HUES6 (cell line): ENCODE measurements around the gene C20orf204.
"Not testable (repeated sequence)": the region's sequence is repeated elsewhere in the genome, so short reads cannot be mapped to it uniquely, and the experiment has no call there.

Experiments used
- H3K27ac ChIP-seq: 2 replicates; pipeline ENCODE4 v1.7.0; 2013; ENCODE audit warnings: low read depth, mild to moderate bottlenecking, low read length, inconsistent platforms
- H3K27me3 ChIP-seq: 2 replicates; pipeline ENCODE4 v1.6.1; 2013; ENCODE audit warnings: low read length; ENCODE audit not compliant: control insufficient read depth, insufficient read depth
- H3K36me3 ChIP-seq: 2 replicates; pipeline ENCODE4 v1.6.1; 2013; ENCODE audit warnings: low read length; ENCODE audit not compliant: control insufficient read depth, insufficient read depth
- H3K4me1 ChIP-seq: 2 replicates; pipeline ENCODE4 v1.6.1; 2013; ENCODE audit warnings: low read length; ENCODE audit not compliant: control insufficient read depth, insufficient read depth
- H3K4me3 ChIP-seq: 2 replicates; pipeline ENCODE4 v1.5.1; 2013; ENCODE audit warnings: low read depth, low read length
- H3K9ac ChIP-seq: one replicate; pipeline ENCODE4 v1.6.1; 2013; ENCODE audit warnings: mild to moderate bottlenecking, low read length
- H3K9me3 ChIP-seq: 2 replicates; pipeline ENCODE4 v1.6.1; 2013; ENCODE audit warnings: low read depth, low read length; ENCODE audit not compliant: control insufficient read depth, insufficient read depth

C20orf204 gene

DNA sequence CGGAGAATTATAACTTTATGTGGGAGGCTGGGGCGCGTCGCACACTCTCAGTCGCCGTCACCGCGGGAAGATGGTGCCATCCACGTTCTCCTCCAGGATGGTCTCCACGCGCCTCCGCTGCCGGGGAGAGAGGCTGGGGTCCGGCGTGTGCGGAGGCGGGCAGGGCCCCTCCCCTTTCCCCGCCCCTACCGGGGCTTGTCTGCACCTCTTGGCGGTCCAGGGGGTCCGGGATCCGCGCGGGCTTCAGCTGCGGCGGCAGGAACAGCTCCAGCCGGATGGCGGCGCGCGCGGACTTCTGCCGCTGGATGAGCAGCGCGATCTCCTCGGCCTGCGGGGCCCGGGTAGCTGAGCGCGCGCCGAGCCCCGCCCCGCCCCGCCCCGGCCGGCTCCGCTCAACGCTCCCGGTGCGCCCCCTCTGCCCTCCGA is 47.4 kb downstream of the C20orf204 start:
- H3K27ac ChIP-seq = no peak overlapping the region
- peaks cover 65% of the 10 kb centered on the region for H3K27me3 ChIP-seq
- no peaks in the 10 kb centered on the region for H3K9me3 ChIP-seq
- H3K36me3 ChIP-seq = no peaks in the 10 kb centered on the region
- peaks cover 27% of the 10 kb centered on the region for H3K4me1 ChIP-seq
- H3K9ac ChIP-seq = peak overlapping the region; percentile 52
- H3K4me3 ChIP-seq = peak overlapping the region; percentile 76

DNA sequence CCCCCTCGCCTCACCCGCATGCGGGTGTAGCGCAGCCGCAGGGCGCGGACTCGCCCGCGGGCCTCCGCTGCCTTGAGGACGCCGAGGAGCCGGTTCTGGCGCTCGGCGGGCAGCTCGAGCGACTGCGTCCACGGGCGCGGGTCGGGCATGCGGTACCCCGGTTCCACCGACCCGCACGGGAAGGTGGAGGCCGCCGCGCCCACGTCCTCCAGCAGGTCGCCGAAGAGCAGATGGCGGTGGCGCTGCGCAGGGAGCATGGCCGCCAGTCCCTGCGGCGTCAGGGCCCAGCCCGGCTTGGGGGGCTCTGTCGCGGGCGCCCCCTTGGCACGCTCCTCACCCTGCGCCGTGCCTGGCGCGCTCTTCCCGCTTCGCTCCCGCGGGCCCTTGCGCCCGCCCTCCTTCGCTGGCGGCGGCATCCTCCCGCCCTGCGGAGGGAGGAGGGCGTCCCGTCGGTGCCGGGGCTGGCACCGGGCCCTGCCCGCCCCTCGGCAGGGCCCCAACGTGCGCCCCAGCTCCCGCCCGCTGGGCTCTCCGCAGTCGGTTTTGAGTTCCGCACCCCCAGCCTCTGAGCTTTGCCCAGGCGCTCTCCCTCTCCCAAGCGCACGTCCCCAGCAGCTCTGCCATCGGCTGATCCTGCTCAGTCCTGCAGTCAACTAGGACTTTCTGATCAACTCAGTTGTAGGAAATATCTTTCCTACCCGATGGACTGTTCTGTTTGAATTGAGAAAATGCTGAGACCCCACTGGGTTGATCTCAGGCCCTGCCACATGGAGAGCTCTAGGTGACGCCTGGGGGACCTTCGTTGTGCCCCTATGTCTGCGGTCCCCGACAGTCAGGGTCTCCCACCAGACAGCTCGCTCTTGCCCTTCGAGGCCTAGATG is 48.1 kb downstream of the C20orf204 start, which contains the start of gene LKAAEAR1:
TSS of gene LKAAEAR1 (minus strand) at position 595 of the 881 bp plus-strand sequence. CDS start at position 416, 179 bp downstream.
- Histone ChIP-seq H3K27ac (no peak within 1 kb of the TSS), H3K9me3 (no peaks in the 10 kb centered on the region), H3K4me3 (peak within 1 kb of the TSS; percentile 76), H3K9ac (peak within 1 kb of the TSS; percentile 52), H3K36me3 (no peaks in the 10 kb centered on the region), H3K27me3 (peaks cover 71% of the 10 kb centered on the region), H3K4me1 (peaks cover 22% of the 10 kb centered on the region)

DNA sequence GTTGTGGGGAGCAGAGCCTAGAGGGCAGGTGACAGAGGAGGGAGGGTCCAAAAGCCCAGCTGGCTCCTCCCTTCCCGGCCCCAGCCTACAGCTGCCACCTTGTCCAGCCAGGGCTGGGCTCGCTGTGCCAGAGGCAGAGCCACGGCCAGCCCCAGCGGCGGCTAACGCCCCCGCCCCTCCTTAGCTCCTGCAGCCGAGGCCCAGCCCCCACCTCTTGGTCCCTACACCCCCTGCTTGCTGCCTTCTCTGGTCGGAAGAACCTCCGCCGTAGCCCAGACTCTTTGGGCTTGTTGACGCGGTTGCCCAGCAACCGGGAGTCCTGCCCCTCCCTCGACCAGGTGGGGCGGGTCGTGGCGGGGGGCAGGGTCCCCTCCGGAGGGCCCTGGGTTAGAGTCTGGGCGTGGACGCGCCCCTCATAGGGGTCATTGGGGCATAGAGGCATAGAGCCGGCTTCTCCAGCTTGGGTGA is 48.7 kb downstream of the C20orf204 start:
- peaks cover 20% of the 10 kb centered on the region for H3K4me1 ChIP-seq
- no peak overlapping the region for H3K27ac ChIP-seq
- H3K9me3 ChIP-seq = no peaks in the 10 kb centered on the region
- peaks cover 78% of the 10 kb centered on the region for H3K27me3 ChIP-seq
- peak overlapping the region; percentile 76 for H3K4me3 ChIP-seq
- H3K9ac ChIP-seq = no peak overlapping the region
- H3K36me3 ChIP-seq = no peaks in the 10 kb centered on the region

DNA sequence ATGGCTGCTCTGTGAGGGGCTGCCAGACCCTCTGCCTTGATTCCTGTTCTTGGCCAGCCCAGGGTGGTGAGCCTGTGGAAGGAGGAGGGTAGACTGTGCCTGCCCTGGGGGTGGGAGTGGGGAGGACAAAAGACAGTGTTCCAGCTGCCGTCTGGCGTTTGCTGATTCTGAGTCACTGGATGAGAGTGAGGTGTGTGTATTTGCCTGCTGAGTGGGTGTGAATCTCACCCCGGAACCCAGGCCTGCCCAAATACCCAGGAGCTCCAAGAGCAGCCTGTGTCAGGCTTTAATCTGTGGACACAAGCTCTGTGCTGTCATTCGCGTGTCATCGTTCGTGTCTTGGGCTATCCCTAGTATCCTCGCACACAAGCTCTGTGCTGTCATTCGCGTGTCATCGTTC is 50.8 kb downstream of the C20orf204 start:
- no peaks in the 10 kb centered on the region for H3K36me3 ChIP-seq
- H3K4me3 ChIP-seq = no peak overlapping the region
- peaks cover 70% of the 10 kb centered on the region for H3K27me3 ChIP-seq
- peaks cover 14% of the 10 kb centered on the region for H3K4me1 ChIP-seq
- no peak overlapping the region for H3K9ac ChIP-seq
- H3K27ac ChIP-seq = no peak overlapping the region
- no peaks in the 10 kb centered on the region for H3K9me3 ChIP-seq

DNA sequence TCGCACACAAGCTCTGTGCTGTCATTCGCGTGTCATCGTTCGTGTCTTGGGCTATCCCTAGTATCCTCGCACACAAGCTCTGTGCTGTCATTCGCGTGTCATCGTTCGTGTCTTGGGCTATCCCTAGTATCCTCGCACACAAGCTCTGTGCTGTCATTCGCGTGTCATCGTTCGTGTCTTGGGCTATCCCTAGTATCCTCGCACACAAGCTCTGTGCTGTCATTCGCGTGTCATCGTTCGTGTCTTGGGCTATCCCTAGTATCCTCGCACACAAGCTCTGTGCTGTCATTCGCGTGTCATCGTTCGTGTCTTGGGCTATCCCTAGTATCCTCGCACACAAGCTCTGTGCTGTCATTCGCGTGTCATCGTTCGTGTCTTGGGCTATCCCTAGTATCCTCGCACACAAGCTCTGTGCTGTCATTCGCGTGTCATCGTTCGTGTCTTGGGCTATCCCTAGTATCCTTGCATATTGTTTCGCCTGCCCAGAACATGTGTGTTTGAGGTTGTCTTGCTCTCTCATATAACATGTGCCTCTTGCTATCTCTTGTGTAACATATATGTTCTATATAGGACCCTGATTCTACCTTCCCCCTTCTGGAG is 51.3 kb downstream of the C20orf204 start:
- not testable (repeated sequence) for H3K9ac ChIP-seq, H3K9me3 ChIP-seq, H3K27ac ChIP-seq, H3K36me3 ChIP-seq, H3K4me3 ChIP-seq
- peaks cover 15% of the 10 kb centered on the region for H3K4me1 ChIP-seq
- H3K27me3 ChIP-seq = peaks cover 68% of the 10 kb centered on the region

DNA sequence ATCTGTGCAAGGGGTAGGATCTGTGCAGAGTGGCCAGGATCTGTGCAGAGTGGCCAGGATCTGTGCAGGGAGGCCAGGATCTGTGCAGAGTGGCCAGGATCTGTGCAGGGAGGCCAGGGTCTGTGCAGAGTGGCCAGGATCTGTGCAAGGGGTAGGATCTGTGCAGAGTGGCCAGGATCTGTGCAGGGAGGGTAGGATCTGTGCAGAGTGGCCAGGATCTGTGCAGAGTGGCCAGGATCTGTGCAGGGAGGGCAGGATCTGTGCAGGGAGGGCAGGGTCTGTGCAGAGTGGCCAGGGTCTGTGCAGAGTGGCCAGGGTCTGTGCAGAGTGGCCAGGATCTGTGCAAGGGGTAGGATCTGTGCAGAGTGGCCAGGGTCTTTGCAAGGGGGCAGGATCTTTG is 52.6 kb downstream of the C20orf204 start:
- H3K27me3 ChIP-seq = peaks cover 66% of the 10 kb centered on the region
- not testable (repeated sequence) for H3K27ac ChIP-seq, H3K9ac ChIP-seq, H3K4me1 ChIP-seq, H3K4me3 ChIP-seq, H3K9me3 ChIP-seq, H3K36me3 ChIP-seq
